Suprapubic skin (tissue), 4 donors: ENCODE data around the gene CCDC69.

Experiments
- EP300 ChIP-seq: sonication (generic); formaldehyde crosslinking; IDR thresholded peaks from one replicate; pipeline ENCODE4 v1.6.1; 2017; ENCODE audit warnings: antibody characterized with exemption
- POLR2AphosphoS5 ChIP-seq, 3 donors: sonication (generic); formaldehyde crosslinking; IDR thresholded peaks; one replicate each; pipeline ENCODE4 v1.6.1; 2017; ENCODE audit warnings: antibody characterized with exemption in 3 of 3
- TF ChIP-seq, protein P1 (sequence below), 2 donors: fragments of 200-600 bp in 1 of 2; fragments of 450-650 bp in 1 of 2; sonication (generic) in 1 of 2; IDR thresholded peaks; one replicate each; pipeline ENCODE4 v1.5.1; 2016 to 2019; ENCODE audit warnings: antibody characterized with exemption in 2 of 2, mild to moderate bottlenecking in 1 of 2, moderate library complexity in 1 of 2

DNA sequence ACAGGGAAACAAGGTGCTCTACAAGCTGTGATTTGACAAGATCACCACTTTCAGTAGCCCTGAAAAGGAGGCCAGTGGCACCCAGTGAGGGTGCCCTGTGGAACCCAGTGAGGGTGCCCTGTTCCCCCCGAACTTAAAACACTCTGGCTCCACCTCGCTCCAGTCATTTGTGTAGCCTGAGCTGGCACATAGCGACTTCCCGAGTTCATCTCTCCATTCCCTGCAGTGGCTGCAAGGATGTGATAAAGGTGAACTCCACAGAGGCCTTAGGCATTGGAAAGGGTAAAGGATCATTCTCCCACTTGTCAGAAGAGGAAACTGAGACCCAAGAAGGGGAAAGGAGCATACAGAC lies 44.4 kb downstream of the CCDC69 start:
- no peak for TF ChIP-seq POLR2AphosphoS5 (IDR thresholded peaks at IDR 0.05)
- TF ChIP-seq, protein P1, sequence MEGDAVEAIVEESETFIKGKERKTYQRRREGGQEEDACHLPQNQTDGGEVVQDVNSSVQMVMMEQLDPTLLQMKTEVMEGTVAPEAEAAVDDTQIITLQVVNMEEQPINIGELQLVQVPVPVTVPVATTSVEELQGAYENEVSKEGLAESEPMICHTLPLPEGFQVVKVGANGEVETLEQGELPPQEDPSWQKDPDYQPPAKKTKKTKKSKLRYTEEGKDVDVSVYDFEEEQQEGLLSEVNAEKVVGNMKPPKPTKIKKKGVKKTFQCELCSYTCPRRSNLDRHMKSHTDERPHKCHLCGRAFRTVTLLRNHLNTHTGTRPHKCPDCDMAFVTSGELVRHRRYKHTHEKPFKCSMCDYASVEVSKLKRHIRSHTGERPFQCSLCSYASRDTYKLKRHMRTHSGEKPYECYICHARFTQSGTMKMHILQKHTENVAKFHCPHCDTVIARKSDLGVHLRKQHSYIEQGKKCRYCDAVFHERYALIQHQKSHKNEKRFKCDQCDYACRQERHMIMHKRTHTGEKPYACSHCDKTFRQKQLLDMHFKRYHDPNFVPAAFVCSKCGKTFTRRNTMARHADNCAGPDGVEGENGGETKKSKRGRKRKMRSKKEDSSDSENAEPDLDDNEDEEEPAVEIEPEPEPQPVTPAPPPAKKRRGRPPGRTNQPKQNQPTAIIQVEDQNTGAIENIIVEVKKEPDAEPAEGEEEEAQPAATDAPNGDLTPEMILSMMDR (IDR thresholded peaks at IDR 0.05): no peak
- TF ChIP-seq EP300: no peak
